ENCODE data around the gene ASTN2.

Gene ASTN2

GRCh38 chr9:117414906-117415331 is at the start of gene ASTN2:
Gene ASTN2, minus strand, starts transcription at chr9:117415057. Its CDS starts 119 bp downstream, at chr9:117414938.
- no peak within 1 kb of the TSS; the same call in 1 of the 2 replicates for H3K4me3 ChIP-seq (ENCODE audit: low read depth, low read length)
- no peaks in the 10 kb centered on the region for H3K36me3 ChIP-seq (ENCODE audit: insufficient read depth, low read length)
- no peak within 1 kb of the TSS for H3K27ac ChIP-seq (ENCODE audit: low read depth, low read length)
- H3K4me1 ChIP-seq (ENCODE audit: control insufficient read depth, insufficient read depth, low read length, unreplicated experiment) = no peaks in the 10 kb centered on the region
- no peaks in the 10 kb centered on the region for H3K79me2 ChIP-seq (ENCODE audit: control insufficient read depth, insufficient read depth, low read length, unreplicated experiment)
- peaks cover 58% of the 10 kb centered on the region for H3K27me3 ChIP-seq (ENCODE audit: insufficient read depth, low read length)
- no peak within 1 kb of the TSS for H2AFZ ChIP-seq (ENCODE audit: low read length, unreplicated experiment)

GRCh38 chr9:117462861-117463260 is 48.0 kb upstream of the ASTN2 start:
- Histone ChIP-seq H3K4me1 (ENCODE audit: control insufficient read depth, insufficient read depth, low read length, unreplicated experiment) (no peaks in the 10 kb centered on the region), H3K36me3 (ENCODE audit: insufficient read depth, low read length) (no peaks in the 10 kb centered on the region), H3K27ac (ENCODE audit: low read depth, low read length) (no peak overlapping the region), H2AFZ (ENCODE audit: low read length, unreplicated experiment) (no peak overlapping the region), H3K79me2 (ENCODE audit: control insufficient read depth, insufficient read depth, low read length, unreplicated experiment) (no peaks in the 10 kb centered on the region), H3K27me3 (ENCODE audit: insufficient read depth, low read length) (no peaks in the 10 kb centered on the region), H3K4me3 (ENCODE audit: low read depth, low read length) (no peak overlapping the region)

GRCh38 chr9:117461386-117461785 is 46.5 kb upstream of the ASTN2 start:
- Histone ChIP-seq H3K36me3 (ENCODE audit: insufficient read depth, low read length) (no peaks in the 10 kb centered on the region), H2AFZ (ENCODE audit: low read length, unreplicated experiment) (no peak overlapping the region), H3K4me3 (ENCODE audit: low read depth, low read length) (no peak overlapping the region), H3K27me3 (ENCODE audit: insufficient read depth, low read length) (no peaks in the 10 kb centered on the region), H3K4me1 (ENCODE audit: control insufficient read depth, insufficient read depth, low read length, unreplicated experiment) (no peaks in the 10 kb centered on the region), H3K79me2 (ENCODE audit: control insufficient read depth, insufficient read depth, low read length, unreplicated experiment) (no peaks in the 10 kb centered on the region), H3K27ac (ENCODE audit: low read depth, low read length) (no peak overlapping the region)

GRCh38 chr9:117460743-117461142 is 45.9 kb upstream of the ASTN2 start:
- H3K79me2 ChIP-seq (ENCODE audit: control insufficient read depth, insufficient read depth, low read length, unreplicated experiment) = no peaks in the 10 kb centered on the region
- no peaks in the 10 kb centered on the region for H3K27me3 ChIP-seq (ENCODE audit: insufficient read depth, low read length)
- no peak overlapping the region for H2AFZ ChIP-seq (ENCODE audit: low read length, unreplicated experiment)
- no peaks in the 10 kb centered on the region for H3K36me3 ChIP-seq (ENCODE audit: insufficient read depth, low read length)
- H3K4me3 ChIP-seq (ENCODE audit: low read depth, low read length) = no peak overlapping the region
- H3K4me1 ChIP-seq (ENCODE audit: control insufficient read depth, insufficient read depth, low read length, unreplicated experiment) = no peaks in the 10 kb centered on the region
- H3K27ac ChIP-seq (ENCODE audit: low read depth, low read length) = no peak overlapping the region

GRCh38 chr9:117459913-117460312 is 45.1 kb upstream of the ASTN2 start:
- Histone ChIP-seq H2AFZ (ENCODE audit: low read length, unreplicated experiment) (no peak overlapping the region), H3K36me3 (ENCODE audit: insufficient read depth, low read length) (no peaks in the 10 kb centered on the region), H3K4me1 (ENCODE audit: control insufficient read depth, insufficient read depth, low read length, unreplicated experiment) (no peaks in the 10 kb centered on the region), H3K27me3 (ENCODE audit: insufficient read depth, low read length) (no peaks in the 10 kb centered on the region), H3K79me2 (ENCODE audit: control insufficient read depth, insufficient read depth, low read length, unreplicated experiment) (no peaks in the 10 kb centered on the region), H3K27ac (ENCODE audit: low read depth, low read length) (no peak overlapping the region), H3K4me3 (ENCODE audit: low read depth, low read length) (no peak overlapping the region)

- Histone ChIP-seq H3K27ac (ENCODE audit: low read depth, low read length) (no peak overlapping the region), H3K4me3 (ENCODE audit: low read depth, low read length) (no peak overlapping the region), H3K27me3 (ENCODE audit: insufficient read depth, low read length) (no peaks in the 10 kb centered on the region), H2AFZ (ENCODE audit: low read length, unreplicated experiment) (no peak overlapping the region), H3K79me2 (ENCODE audit: control insufficient read depth, insufficient read depth, low read length, unreplicated experiment) (no peaks in the 10 kb centered on the region), H3K4me1 (ENCODE audit: control insufficient read depth, insufficient read depth, low read length, unreplicated experiment) (no peaks in the 10 kb centered on the region), H3K36me3 (ENCODE audit: insufficient read depth, low read length) (no peaks in the 10 kb centered on the region)
These were observed 43.2 kb upstream of the ASTN2 start for GRCh38 chr9:117458066-117458465.

- Histone ChIP-seq H3K4me1 (ENCODE audit: control insufficient read depth, insufficient read depth, low read length, unreplicated experiment) (no peaks in the 10 kb centered on the region), H3K27ac (ENCODE audit: low read depth, low read length) (no peak overlapping the region), H3K4me3 (ENCODE audit: low read depth, low read length) (no peak overlapping the region), H2AFZ (ENCODE audit: low read length, unreplicated experiment) (no peak overlapping the region), H3K79me2 (ENCODE audit: control insufficient read depth, insufficient read depth, low read length, unreplicated experiment) (no peaks in the 10 kb centered on the region), H3K36me3 (ENCODE audit: insufficient read depth, low read length) (no peaks in the 10 kb centered on the region), H3K27me3 (ENCODE audit: insufficient read depth, low read length) (no peaks in the 10 kb centered on the region)
These were observed 39.9 kb upstream of the ASTN2 start for GRCh38 chr9:117454711-117455110.

GRCh38 chr9:117453737-117454136 is 38.9 kb upstream of the ASTN2 start:
- Histone ChIP-seq H3K79me2 (ENCODE audit: control insufficient read depth, insufficient read depth, low read length, unreplicated experiment) (no peaks in the 10 kb centered on the region), H3K27me3 (ENCODE audit: insufficient read depth, low read length) (no peaks in the 10 kb centered on the region), H3K4me1 (ENCODE audit: control insufficient read depth, insufficient read depth, low read length, unreplicated experiment) (no peaks in the 10 kb centered on the region), H3K27ac (ENCODE audit: low read depth, low read length) (no peak overlapping the region), H2AFZ (ENCODE audit: low read length, unreplicated experiment) (no peak overlapping the region), H3K36me3 (ENCODE audit: insufficient read depth, low read length) (no peaks in the 10 kb centered on the region), H3K4me3 (ENCODE audit: low read depth, low read length) (no peak overlapping the region)

- H3K27ac ChIP-seq (ENCODE audit: low read depth, low read length) = no peak overlapping the region
- H2AFZ ChIP-seq (ENCODE audit: low read length, unreplicated experiment) = no peak overlapping the region
- no peaks in the 10 kb centered on the region for H3K4me1 ChIP-seq (ENCODE audit: control insufficient read depth, insufficient read depth, low read length, unreplicated experiment)
- no peaks in the 10 kb centered on the region for H3K36me3 ChIP-seq (ENCODE audit: insufficient read depth, low read length)
- no peak overlapping the region for H3K4me3 ChIP-seq (ENCODE audit: low read depth, low read length)
- H3K27me3 ChIP-seq (ENCODE audit: insufficient read depth, low read length) = no peaks in the 10 kb centered on the region
- H3K79me2 ChIP-seq (ENCODE audit: control insufficient read depth, insufficient read depth, low read length, unreplicated experiment) = no peaks in the 10 kb centered on the region
These were observed 36.5 kb upstream of the ASTN2 start for GRCh38 chr9:117451311-117451710.

- no peaks in the 10 kb centered on the region for H3K27me3 ChIP-seq (ENCODE audit: insufficient read depth, low read length)
- H2AFZ ChIP-seq (ENCODE audit: low read length, unreplicated experiment) = no peak overlapping the region
- H3K4me1 ChIP-seq (ENCODE audit: control insufficient read depth, insufficient read depth, low read length, unreplicated experiment) = no peaks in the 10 kb centered on the region
- no peaks in the 10 kb centered on the region for H3K79me2 ChIP-seq (ENCODE audit: control insufficient read depth, insufficient read depth, low read length, unreplicated experiment)
- no peak overlapping the region for H3K4me3 ChIP-seq (ENCODE audit: low read depth, low read length)
- no peaks in the 10 kb centered on the region for H3K36me3 ChIP-seq (ENCODE audit: insufficient read depth, low read length)
- no peak overlapping the region for H3K27ac ChIP-seq (ENCODE audit: low read depth, low read length)
These were observed 33.2 kb upstream of the ASTN2 start for GRCh38 chr9:117448066-117448465.

- Histone ChIP-seq H2AFZ (ENCODE audit: low read length, unreplicated experiment) (no peak overlapping the region), H3K27ac (ENCODE audit: low read depth, low read length) (no peak overlapping the region), H3K4me1 (ENCODE audit: control insufficient read depth, insufficient read depth, low read length, unreplicated experiment) (no peaks in the 10 kb centered on the region), H3K79me2 (ENCODE audit: control insufficient read depth, insufficient read depth, low read length, unreplicated experiment) (no peaks in the 10 kb centered on the region), H3K36me3 (ENCODE audit: insufficient read depth, low read length) (no peaks in the 10 kb centered on the region), H3K4me3 (ENCODE audit: low read depth, low read length) (no peak overlapping the region), H3K27me3 (ENCODE audit: insufficient read depth, low read length) (no peaks in the 10 kb centered on the region)
These were observed 30.8 kb upstream of the ASTN2 start for GRCh38 chr9:117445631-117446030.
